GM23338 (cell line): ENCODE measurements around the gene SMTNL1. TPM values are rescaled to one million over a fixed set of nuclear protein-coding genes. Genes with fewer than 3 reads are reported as not detected.

ENCODE experiments used
- ATAC-seq: fragments of 200-7000 bp; cut with Tn5 transposase; 3 replicates; pipeline ENCODE4 v1.9.1; 2020
- DNase-seq: peaks from one replicate; pipeline ENCODE4 v3.0.0-alpha.2; 2015; ENCODE audit warnings: low spot score
- H2AFZ ChIP-seq: fragments of 200-600 bp; sonication (generic); 2 replicates; pipeline ENCODE4 v1.8.0; 2016; ENCODE audit warnings: antibody characterized with exemption, mild to moderate bottlenecking, moderate library complexity
- H3F3A ChIP-seq: fragments of 200-600 bp; sonication (generic); replicated peaks from 2 replicates; pipeline ENCODE4 v1.8.0; 2017; ENCODE audit warnings: antibody characterized with exemption, mixed run types, low read depth
- H3K27ac ChIP-seq: fragments of 200-600 bp; sonication (generic); 2 replicates; pipeline ENCODE4 v1.6.1; 2016; ENCODE audit warnings: low read depth
- H3K27me3 ChIP-seq: fragments of 200-600 bp; sonication (generic); 2 replicates; pipeline ENCODE4 v1.8.0; 2016; ENCODE audit warnings: mild to moderate bottlenecking, mixed run types, moderate library complexity; ENCODE audit not compliant: insufficient read depth
- H3K36me3 ChIP-seq: fragments of 200-600 bp; sonication (generic); 2 replicates; pipeline ENCODE4 v1.8.0; 2016; ENCODE audit warnings: mild to moderate bottlenecking; ENCODE audit not compliant: insufficient read depth
- H3K4me1 ChIP-seq: fragments of 200-600 bp; sonication (generic); 2 replicates; pipeline ENCODE4 v1.8.0; 2016; ENCODE audit warnings: mild to moderate bottlenecking, moderate library complexity; ENCODE audit not compliant: insufficient read depth
- H3K4me2 ChIP-seq: fragments of 200-600 bp; sonication (generic); 2 replicates; pipeline ENCODE4 v1.7.1; 2017; ENCODE audit warnings: mixed run types
- H3K4me3 ChIP-seq: fragments of 200-600 bp; sonication (generic); 2 replicates; pipeline ENCODE4 v1.6.1; 2016; ENCODE audit warnings: mixed run types
- H3K79me2 ChIP-seq: fragments of 200-600 bp; sonication (generic); replicated peaks from 2 replicates; pipeline ENCODE4 v1.8.0; 2017; ENCODE audit warnings: mild to moderate bottlenecking; ENCODE audit not compliant: insufficient read depth
- H3K9me2 ChIP-seq: fragments of 200-600 bp; sonication (generic); 2 replicates; pipeline ENCODE4 v1.8.0; 2017; ENCODE audit not compliant: insufficient read depth
- H4K20me1 ChIP-seq: fragments of 200-600 bp; sonication (generic); replicated peaks from 2 replicates; pipeline ENCODE4 v1.8.0; 2017; ENCODE audit warnings: mild to moderate bottlenecking; ENCODE audit not compliant: insufficient read depth
- H3K27ac Mint-ChIP-seq: 2 replicates; pipeline ENCODE4 v1.8.0; 2020; ENCODE audit warnings: inconsistent platforms, mild to moderate bottlenecking, moderate library complexity, mixed read lengths
- H3K27me3 Mint-ChIP-seq: 3 replicates; pipeline ENCODE4 v1.8.0; 2022; ENCODE audit warnings: low read depth, mild to moderate bottlenecking, moderate library complexity, mixed read lengths, inconsistent platforms; ENCODE audit not compliant: insufficient read depth, poor library complexity
- H3K36me3 Mint-ChIP-seq: 3 replicates; pipeline ENCODE4 v1.8.0; 2021; ENCODE audit warnings: low read depth, mild to moderate bottlenecking, inconsistent platforms, moderate library complexity, mixed read lengths
- H3K4me1 Mint-ChIP-seq: 3 replicates; pipeline ENCODE4 v1.8.0; 2020; ENCODE audit warnings: mild to moderate bottlenecking, inconsistent platforms, mixed read lengths
- H3K4me3 Mint-ChIP-seq: 3 replicates; pipeline ENCODE4 v1.8.0; 2021; ENCODE audit warnings: moderate library complexity, mild to moderate bottlenecking, inconsistent platforms, mixed read lengths
- H3K9me3 Mint-ChIP-seq: 3 replicates; pipeline ENCODE4 v1.8.0; 2020; ENCODE audit warnings: moderate library complexity, mild to moderate bottlenecking, inconsistent platforms, mixed read lengths
- EZH2 ChIP-seq: fragments of 200-600 bp; sonication (generic); IDR thresholded peaks from one replicate; pipeline ENCODE4 v1.8.0; 2017; ENCODE audit warnings: antibody characterized with exemption, mild to moderate bottlenecking, low read depth; ENCODE audit not compliant: unreplicated experiment
- NANOG ChIP-seq: IDR thresholded peaks from 2 replicates; pipeline ENCODE4 v1.6.1; 2016; ENCODE audit warnings: antibody characterized with exemption, borderline replicate concordance
- POLR2AphosphoS5 ChIP-seq: IDR thresholded peaks from 2 replicates; pipeline ENCODE4 v1.6.1; 2016; ENCODE audit warnings: antibody characterized with exemption, low read depth
- STAT1 ChIP-seq: IDR thresholded peaks from one replicate; pipeline ENCODE4 v1.6.1; 2016; ENCODE audit warnings: antibody characterized with exemption; ENCODE audit not compliant: unreplicated experiment
- ZNF114 ChIP-seq: fragments of 250-450 bp; sonication (Bioruptor Pico); IDR thresholded peaks from 2 replicates; pipeline ENCODE4 v1.5.0; 2020; ENCODE audit warnings: mild to moderate bottlenecking, moderate library complexity
- ZNF331 ChIP-seq: fragments of 250-450 bp; sonication (Bioruptor Pico); IDR thresholded peaks from 2 replicates; pipeline ENCODE4 v1.5.0; 2020; ENCODE audit warnings: low read depth, mild to moderate bottlenecking, moderate library complexity
- polyA plus RNA-seq: library from polyadenylated mRNA; unstranded; fragments of >200 nt; fragmentation: Nextera tagmentation; extraction: Ambion mirVana; gene quantifications from 2 replicates; pipeline ENCODE4 v1.2.1, GENCODE V29; 2016
- total RNA-seq: library from RNA; depleted of rRNA; stranded (reverse); fragments of >200 nt; shearing (Covaris generic); gene quantifications from 2 replicates; pipeline ENCODE4 v1.2.3, GENCODE V29; 2014
- TF ChIP-seq, protein P1 (sequence below): IDR thresholded peaks from one replicate; pipeline ENCODE4 v1.6.1; 2018; ENCODE audit warnings: antibody characterized with exemption; ENCODE audit not compliant: unreplicated experiment
- TF ChIP-seq, protein P2 (sequence below): IDR thresholded peaks from 2 replicates; pipeline ENCODE4 v1.6.1; 2016; ENCODE audit warnings: antibody characterized with exemption
- TF ChIP-seq, protein P3 (sequence below), 2 experiments: fragments of 200-600 bp in 1 of 2; sonication (generic) in 1 of 2; conservative IDR thresholded peaks; 2 replicates each; pipeline versions ENCODE4 v1.5.1 to v1.6.1; 2016 to 2017; ENCODE audit warnings: antibody characterized with exemption in 2 of 2, low read depth in 2 of 2, mild to moderate bottlenecking in 2 of 2, moderate library complexity in 1 of 2

Gene SMTNL1
- total and polyA plus RNA-seq, 2 experiments from 2014 or later: 0.31 to 0.70 TPM

DNA sequence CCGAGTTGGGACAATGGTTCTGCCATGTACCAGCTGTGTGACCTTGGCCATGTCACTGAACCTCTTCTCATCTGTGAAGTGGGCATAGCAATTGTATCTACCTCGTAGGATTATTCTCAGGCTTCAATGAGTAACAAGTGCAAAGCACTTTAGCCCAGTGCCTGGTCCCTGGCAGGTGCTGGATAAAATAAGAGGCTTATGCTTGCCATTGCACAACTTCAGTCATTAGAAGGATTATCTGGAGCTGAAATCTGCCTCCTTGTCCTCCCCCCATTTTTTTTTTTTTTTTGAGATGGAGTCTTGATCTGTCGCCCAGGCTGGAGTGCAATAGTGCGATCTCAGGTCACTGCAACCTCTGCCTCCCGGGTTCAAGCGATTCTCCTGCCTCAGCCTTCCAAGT lies 7.2 kb downstream of the SMTNL1 start:
- Histone ChIP-seq H3K27me3 (no peaks in the 10 kb centered on the region), H3F3A (no peaks in the 10 kb centered on the region), H3K4me3 (no peak overlapping the region), H3K4me2 (no peak overlapping the region), H3K79me2 (no peaks in the 10 kb centered on the region), H4K20me1 (no peaks in the 10 kb centered on the region), H2AFZ (no peak overlapping the region), H3K27ac (no peak overlapping the region), H3K36me3 (no peaks in the 10 kb centered on the region), H3K9me2 (no peaks in the 10 kb centered on the region), H3K4me1 (peaks cover 16% of the 10 kb centered on the region; the same call in 1 of the 2 replicates)
- peaks cover 7% of the 10 kb centered on the region; the same call in 2 of the 3 replicates for H3K36me3 Mint-ChIP-seq
- DNase-seq: no peak
- ATAC-seq: no peak
- no peak overlapping the region for H3K27ac Mint-ChIP-seq
- H3K4me3 Mint-ChIP-seq: no peak overlapping the region
- peaks cover 20% of the 10 kb centered on the region for H3K4me1 Mint-ChIP-seq
- no peak for TF ChIP-seq EZH2
- no peak for TF ChIP-seq ZNF331
- TF ChIP-seq POLR2AphosphoS5: no peak
- TF ChIP-seq NANOG: no peak
- TF ChIP-seq, protein P1, sequence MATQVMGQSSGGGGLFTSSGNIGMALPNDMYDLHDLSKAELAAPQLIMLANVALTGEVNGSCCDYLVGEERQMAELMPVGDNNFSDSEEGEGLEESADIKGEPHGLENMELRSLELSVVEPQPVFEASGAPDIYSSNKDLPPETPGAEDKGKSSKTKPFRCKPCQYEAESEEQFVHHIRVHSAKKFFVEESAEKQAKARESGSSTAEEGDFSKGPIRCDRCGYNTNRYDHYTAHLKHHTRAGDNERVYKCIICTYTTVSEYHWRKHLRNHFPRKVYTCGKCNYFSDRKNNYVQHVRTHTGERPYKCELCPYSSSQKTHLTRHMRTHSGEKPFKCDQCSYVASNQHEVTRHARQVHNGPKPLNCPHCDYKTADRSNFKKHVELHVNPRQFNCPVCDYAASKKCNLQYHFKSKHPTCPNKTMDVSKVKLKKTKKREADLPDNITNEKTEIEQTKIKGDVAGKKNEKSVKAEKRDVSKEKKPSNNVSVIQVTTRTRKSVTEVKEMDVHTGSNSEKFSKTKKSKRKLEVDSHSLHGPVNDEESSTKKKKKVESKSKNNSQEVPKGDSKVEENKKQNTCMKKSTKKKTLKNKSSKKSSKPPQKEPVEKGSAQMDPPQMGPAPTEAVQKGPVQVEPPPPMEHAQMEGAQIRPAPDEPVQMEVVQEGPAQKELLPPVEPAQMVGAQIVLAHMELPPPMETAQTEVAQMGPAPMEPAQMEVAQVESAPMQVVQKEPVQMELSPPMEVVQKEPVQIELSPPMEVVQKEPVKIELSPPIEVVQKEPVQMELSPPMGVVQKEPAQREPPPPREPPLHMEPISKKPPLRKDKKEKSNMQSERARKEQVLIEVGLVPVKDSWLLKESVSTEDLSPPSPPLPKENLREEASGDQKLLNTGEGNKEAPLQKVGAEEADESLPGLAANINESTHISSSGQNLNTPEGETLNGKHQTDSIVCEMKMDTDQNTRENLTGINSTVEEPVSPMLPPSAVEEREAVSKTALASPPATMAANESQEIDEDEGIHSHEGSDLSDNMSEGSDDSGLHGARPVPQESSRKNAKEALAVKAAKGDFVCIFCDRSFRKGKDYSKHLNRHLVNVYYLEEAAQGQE: no peak
- no peak for TF ChIP-seq ZNF114 (CRISPR knock-in tag)
- TF ChIP-seq, protein P2, sequence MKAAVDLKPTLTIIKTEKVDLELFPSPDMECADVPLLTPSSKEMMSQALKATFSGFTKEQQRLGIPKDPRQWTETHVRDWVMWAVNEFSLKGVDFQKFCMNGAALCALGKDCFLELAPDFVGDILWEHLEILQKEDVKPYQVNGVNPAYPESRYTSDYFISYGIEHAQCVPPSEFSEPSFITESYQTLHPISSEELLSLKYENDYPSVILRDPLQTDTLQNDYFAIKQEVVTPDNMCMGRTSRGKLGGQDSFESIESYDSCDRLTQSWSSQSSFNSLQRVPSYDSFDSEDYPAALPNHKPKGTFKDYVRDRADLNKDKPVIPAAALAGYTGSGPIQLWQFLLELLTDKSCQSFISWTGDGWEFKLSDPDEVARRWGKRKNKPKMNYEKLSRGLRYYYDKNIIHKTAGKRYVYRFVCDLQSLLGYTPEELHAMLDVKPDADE: no peak
- TF ChIP-seq, protein P3, sequence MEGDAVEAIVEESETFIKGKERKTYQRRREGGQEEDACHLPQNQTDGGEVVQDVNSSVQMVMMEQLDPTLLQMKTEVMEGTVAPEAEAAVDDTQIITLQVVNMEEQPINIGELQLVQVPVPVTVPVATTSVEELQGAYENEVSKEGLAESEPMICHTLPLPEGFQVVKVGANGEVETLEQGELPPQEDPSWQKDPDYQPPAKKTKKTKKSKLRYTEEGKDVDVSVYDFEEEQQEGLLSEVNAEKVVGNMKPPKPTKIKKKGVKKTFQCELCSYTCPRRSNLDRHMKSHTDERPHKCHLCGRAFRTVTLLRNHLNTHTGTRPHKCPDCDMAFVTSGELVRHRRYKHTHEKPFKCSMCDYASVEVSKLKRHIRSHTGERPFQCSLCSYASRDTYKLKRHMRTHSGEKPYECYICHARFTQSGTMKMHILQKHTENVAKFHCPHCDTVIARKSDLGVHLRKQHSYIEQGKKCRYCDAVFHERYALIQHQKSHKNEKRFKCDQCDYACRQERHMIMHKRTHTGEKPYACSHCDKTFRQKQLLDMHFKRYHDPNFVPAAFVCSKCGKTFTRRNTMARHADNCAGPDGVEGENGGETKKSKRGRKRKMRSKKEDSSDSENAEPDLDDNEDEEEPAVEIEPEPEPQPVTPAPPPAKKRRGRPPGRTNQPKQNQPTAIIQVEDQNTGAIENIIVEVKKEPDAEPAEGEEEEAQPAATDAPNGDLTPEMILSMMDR (conservative IDR thresholded peaks at IDR 0.05; ENCODE audit: low read depth in 2 of 2): no peak
- no peak for TF ChIP-seq STAT1
- H3K9me3 Mint-ChIP-seq: peaks cover 3% of the 10 kb centered on the region; the same call in 2 of the 3 replicates
- H3K27me3 Mint-ChIP-seq: peaks cover 18% of the 10 kb centered on the region

DNA sequence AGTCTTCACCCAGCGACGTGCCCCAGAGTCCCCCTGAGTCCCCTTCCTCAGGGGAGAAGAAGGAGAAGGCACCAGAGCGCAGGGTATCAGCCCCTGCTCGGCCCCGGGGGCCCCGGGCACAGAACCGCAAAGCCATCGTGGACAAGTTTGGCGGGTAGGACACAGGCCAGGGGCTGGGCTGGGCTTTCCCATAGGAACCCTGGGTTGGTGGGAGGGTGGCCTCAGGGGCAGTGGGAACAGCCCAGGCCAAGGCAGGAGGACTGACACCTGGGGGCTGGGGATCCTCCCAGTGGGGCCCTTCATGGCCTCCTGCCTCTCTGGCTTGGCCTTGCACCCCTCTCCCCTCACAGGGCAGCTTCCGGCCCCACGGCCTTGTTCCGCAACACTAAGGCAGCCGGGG lies 8.5 kb downstream of the SMTNL1 start:
- Histone ChIP-seq H3K27ac (no peak overlapping the region), H4K20me1 (no peaks in the 10 kb centered on the region), H3K9me2 (no peaks in the 10 kb centered on the region), H3K27me3 (no peaks in the 10 kb centered on the region), H3K79me2 (no peaks in the 10 kb centered on the region), H3K4me1 (peaks cover 16% of the 10 kb centered on the region; the same call in 1 of the 2 replicates), H3F3A (no peaks in the 10 kb centered on the region), H2AFZ (no peak overlapping the region), H3K36me3 (no peaks in the 10 kb centered on the region), H3K4me3 (no peak overlapping the region), H3K4me2 (no peak overlapping the region)
- no peak overlapping the region for H3K27ac Mint-ChIP-seq
- peaks cover 20% of the 10 kb centered on the region for H3K4me1 Mint-ChIP-seq
- H3K4me3 Mint-ChIP-seq: no peak overlapping the region
- H3K9me3 Mint-ChIP-seq: peaks cover 3% of the 10 kb centered on the region; the same call in 2 of the 3 replicates
- H3K27me3 Mint-ChIP-seq: peaks cover 18% of the 10 kb centered on the region
- DNase-seq (no peak), ATAC-seq (no peak)
- peaks cover 20% of the 10 kb centered on the region for H3K36me3 Mint-ChIP-seq
- TF ChIP-seq, protein P3 (conservative IDR thresholded peaks at IDR 0.05; ENCODE audit: low read depth in 2 of 2): no peak
